Central memory CD8-positive, alpha-beta T cell (primary cell): ENCODE data around the gene ADAMTS18.
"Not testable (repeated sequence)": the region's sequence is repeated elsewhere in the genome, so short reads cannot be mapped to it uniquely, and the experiment has no call there.

Source experiments
- ATAC-seq: fragments of 150-1000 bp; cut with Tn5 transposase; replicated peaks from 2 replicates; pipeline ENCODE4 v1.10.0; 2022; ENCODE audit warnings: mild to moderate bottlenecking, moderate FRiP score, moderate number of reproducible peaks; ENCODE audit not compliant: poor library complexity, severe bottlenecking; ENCODE audit errors: extremely low read depth
- DNase-seq, 2 donors: peaks; one replicate each; pipeline ENCODE4 v3.0.0; 2021; ENCODE audit warnings: low spot score in 2 of 2
- H3K27ac Mint-ChIP-seq: one replicate; pipeline ENCODE4 v1.8.0; 2022; ENCODE audit warnings: low read depth, mild to moderate bottlenecking, moderate library complexity, mixed read lengths
- H3K27me3 Mint-ChIP-seq: one replicate; pipeline ENCODE4 v1.8.0; 2022; ENCODE audit warnings: mixed read lengths
- H3K36me3 Mint-ChIP-seq: one replicate; pipeline ENCODE4 v1.8.0; 2022; ENCODE audit warnings: mild to moderate bottlenecking, moderate library complexity, mixed read lengths; ENCODE audit not compliant: insufficient read depth
- H3K4me1 Mint-ChIP-seq: one replicate; pipeline ENCODE4 v1.8.0; 2022; ENCODE audit warnings: mixed read lengths
- H3K4me3 Mint-ChIP-seq: one replicate; pipeline ENCODE4 v1.8.0; 2022; ENCODE audit warnings: mild to moderate bottlenecking, moderate library complexity, mixed read lengths
- H3K9me3 Mint-ChIP-seq: one replicate; pipeline ENCODE4 v1.8.0; 2022; ENCODE audit warnings: mixed read lengths

The ADAMTS18 gene

GRCh38 chr16:77279316-77279715, 155.5 kb downstream of the ADAMTS18 start:
- H3K27me3 Mint-ChIP-seq, ATAC-seq, DNase-seq, H3K9me3 Mint-ChIP-seq, H3K36me3 Mint-ChIP-seq, H3K4me1 Mint-ChIP-seq, H3K4me3 Mint-ChIP-seq, H3K27ac Mint-ChIP-seq: not testable (repeated sequence)

- Mint-ChIP-seq H3K9me3 (no peaks in the 10 kb centered on the region), H3K4me1 (no peaks in the 10 kb centered on the region), H3K27me3 (no peaks in the 10 kb centered on the region), H3K4me3 (no peak overlapping the region), H3K27ac (no peak overlapping the region), H3K36me3 (no peaks in the 10 kb centered on the region)
- ATAC-seq (no peak), DNase-seq (no peak)
Observed at GRCh38 chr16:77277571-77277970, 157.3 kb downstream of the ADAMTS18 start.

DNA sequence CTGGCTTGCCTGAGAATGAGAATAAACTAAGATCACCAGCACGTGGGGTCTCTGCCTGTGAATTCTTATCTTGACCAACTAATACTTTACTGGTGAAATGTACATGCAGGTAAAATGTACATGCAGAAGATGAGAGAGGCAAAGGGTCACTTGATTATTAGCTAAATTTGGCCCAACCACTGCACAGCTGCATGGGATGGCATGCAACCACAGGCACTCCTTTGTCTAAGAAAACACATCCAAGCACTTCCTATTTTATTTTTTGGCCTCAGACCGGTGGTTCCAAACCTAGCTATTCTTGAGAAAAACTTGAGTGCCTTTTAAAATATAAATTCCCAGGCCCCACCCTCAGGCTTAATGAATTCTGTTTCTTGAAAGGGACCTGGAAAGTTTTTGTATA, 157.7 kb downstream of the ADAMTS18 start:
- no peaks in the 10 kb centered on the region for H3K9me3 Mint-ChIP-seq
- H3K27ac Mint-ChIP-seq = no peak overlapping the region
- DNase-seq = no peak
- H3K27me3 Mint-ChIP-seq = no peaks in the 10 kb centered on the region
- no peaks in the 10 kb centered on the region for H3K36me3 Mint-ChIP-seq
- H3K4me3 Mint-ChIP-seq = no peak overlapping the region
- ATAC-seq = no peak
- no peaks in the 10 kb centered on the region for H3K4me1 Mint-ChIP-seq

- no peak overlapping the region for H3K27ac Mint-ChIP-seq
- ATAC-seq = no peak
- no peak overlapping the region for H3K4me3 Mint-ChIP-seq
Observed at GRCh38 chr16:77276661-77277060, 158.2 kb downstream of the ADAMTS18 start.

GRCh38 chr16:77275303-77275702, 159.5 kb downstream of the ADAMTS18 start:
- not testable (repeated sequence) for H3K27me3 Mint-ChIP-seq, H3K4me1 Mint-ChIP-seq, ATAC-seq, H3K4me3 Mint-ChIP-seq, H3K27ac Mint-ChIP-seq, H3K9me3 Mint-ChIP-seq, H3K36me3 Mint-ChIP-seq, DNase-seq

More at GRCh38 chr16:77276661-77277060, 158.2 kb downstream of the ADAMTS18 start:
- Mint-ChIP-seq H3K36me3 (no peaks in the 10 kb centered on the region), H3K4me1 (no peaks in the 10 kb centered on the region), H3K27me3 (no peaks in the 10 kb centered on the region), H3K9me3 (no peaks in the 10 kb centered on the region)
- no peak for DNase-seq

GRCh38 chr16:77273815-77274214, 161.0 kb downstream of the ADAMTS18 start:
- no peaks in the 10 kb centered on the region for H3K9me3 Mint-ChIP-seq
- ATAC-seq = no peak
- H3K27ac Mint-ChIP-seq = no peak overlapping the region
- H3K27me3 Mint-ChIP-seq = no peaks in the 10 kb centered on the region
- H3K4me1 Mint-ChIP-seq = no peaks in the 10 kb centered on the region
- H3K36me3 Mint-ChIP-seq = no peaks in the 10 kb centered on the region
- H3K4me3 Mint-ChIP-seq = no peak overlapping the region
- no peak for DNase-seq

DNA sequence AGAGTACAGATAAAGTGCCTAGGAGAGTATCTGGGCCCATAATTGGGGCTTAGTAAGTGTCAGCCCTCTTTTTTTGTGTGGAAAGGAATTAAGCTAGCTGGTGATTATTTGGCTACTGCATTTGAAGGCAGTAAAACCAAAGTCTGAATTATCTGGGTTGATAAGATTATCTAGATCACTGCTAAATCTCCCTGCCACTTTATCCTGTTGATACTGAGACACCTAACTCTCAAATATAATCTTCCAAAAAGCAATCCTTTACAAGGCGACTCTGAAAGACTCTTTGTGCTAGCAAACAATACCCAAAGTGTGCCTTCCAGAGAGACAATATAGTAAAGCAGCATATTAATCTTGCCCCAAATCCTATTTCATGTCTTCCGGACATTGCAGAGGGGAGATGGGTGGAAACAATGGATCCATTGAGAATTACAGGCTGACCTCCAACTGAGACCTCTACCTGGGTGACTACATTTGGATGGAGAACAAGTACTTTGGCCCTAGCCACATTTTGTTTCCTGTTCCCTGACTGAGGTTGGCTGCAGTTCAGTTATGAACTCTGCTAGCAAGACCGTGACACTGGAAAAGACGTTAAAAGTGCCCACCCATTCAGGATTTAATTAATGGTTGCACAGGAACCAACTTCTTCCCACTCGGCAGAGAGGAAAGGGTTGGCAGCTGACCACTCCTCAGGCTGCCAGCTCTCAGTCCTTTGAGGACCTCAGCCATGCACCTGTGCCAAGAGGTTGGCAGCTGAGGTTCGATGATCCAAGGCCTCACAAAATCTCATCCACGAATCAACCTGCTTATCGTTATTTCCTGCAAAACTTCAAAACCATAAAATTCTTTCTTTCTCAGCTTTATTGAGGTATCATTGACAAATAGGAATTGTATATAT, 163.1 kb downstream of the ADAMTS18 start:
- Mint-ChIP-seq H3K27me3 (peaks cover 20% of the 10 kb centered on the region), H3K9me3 (no peaks in the 10 kb centered on the region), H3K27ac (no peak overlapping the region), H3K4me1 (no peaks in the 10 kb centered on the region), H3K4me3 (no peak overlapping the region), H3K36me3 (no peaks in the 10 kb centered on the region)
- DNase-seq (no peak), ATAC-seq (no peak)

DNA sequence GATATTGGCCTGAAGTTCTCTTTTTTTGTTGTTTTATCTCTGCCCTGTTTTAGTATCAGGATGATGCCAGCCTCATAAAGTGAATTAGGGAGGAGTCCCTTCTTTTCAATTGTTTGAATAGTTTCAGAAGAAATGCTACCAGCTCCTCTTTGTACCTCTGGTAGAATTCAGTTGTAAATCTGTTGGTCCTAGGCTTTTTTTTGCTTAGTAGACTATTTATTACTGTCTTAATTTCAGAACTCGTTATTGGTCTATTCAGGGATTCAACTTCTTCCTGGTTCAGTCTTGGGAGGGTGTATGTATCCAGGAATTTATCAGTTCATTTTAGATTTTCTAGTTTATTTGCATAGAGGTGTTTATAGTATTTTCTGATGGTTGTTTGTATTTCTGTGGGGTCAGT, 168.6 kb downstream of the ADAMTS18 start:
- H3K4me3 Mint-ChIP-seq, ATAC-seq, DNase-seq, H3K4me1 Mint-ChIP-seq, H3K36me3 Mint-ChIP-seq, H3K9me3 Mint-ChIP-seq, H3K27ac Mint-ChIP-seq: not testable (repeated sequence)
- H3K27me3 Mint-ChIP-seq = peaks cover 50% of the 10 kb centered on the region

DNA sequence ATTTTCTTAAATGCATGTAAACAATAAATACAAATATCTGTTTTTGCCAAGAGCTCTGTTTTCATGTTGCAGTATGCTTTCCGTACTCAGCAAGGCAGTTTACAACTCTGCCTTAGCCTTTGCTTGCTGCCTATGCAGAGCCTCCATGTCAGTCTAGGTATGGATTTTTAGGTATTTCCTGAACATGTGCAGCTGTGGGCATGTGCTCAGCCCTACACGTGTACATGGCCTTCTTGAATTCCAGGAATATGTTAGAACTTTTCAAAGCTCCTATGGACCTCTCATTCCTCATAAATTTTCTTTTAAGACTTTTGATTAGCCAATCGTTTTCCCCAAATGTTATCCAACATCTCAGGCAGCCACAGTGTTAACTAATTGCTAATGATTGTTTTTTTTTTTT, 171.9 kb downstream of the ADAMTS18 start:
- H3K27me3 Mint-ChIP-seq = peaks cover 53% of the 10 kb centered on the region
- ATAC-seq (no peak), DNase-seq (no peak)
- no peak overlapping the region for H3K4me3 Mint-ChIP-seq
- H3K27ac Mint-ChIP-seq = no peak overlapping the region
- peaks cover 1% of the 10 kb centered on the region for H3K36me3 Mint-ChIP-seq
- H3K9me3 Mint-ChIP-seq = no peaks in the 10 kb centered on the region
- H3K4me1 Mint-ChIP-seq = no peaks in the 10 kb centered on the region

GRCh38 chr16:77250400-77250799, 184.4 kb downstream of the ADAMTS18 start:
- no peaks in the 10 kb centered on the region for H3K9me3 Mint-ChIP-seq
- H3K4me1 Mint-ChIP-seq = no peaks in the 10 kb centered on the region
- no peaks in the 10 kb centered on the region for H3K36me3 Mint-ChIP-seq
- DNase-seq (no peak), ATAC-seq (no peak)
- H3K4me3 Mint-ChIP-seq = no peak overlapping the region
- no peak overlapping the region for H3K27ac Mint-ChIP-seq
- peaks cover 32% of the 10 kb centered on the region for H3K27me3 Mint-ChIP-seq

GRCh38 chr16:77246150-77246549, 188.7 kb downstream of the ADAMTS18 start:
- Mint-ChIP-seq H3K36me3 (no peaks in the 10 kb centered on the region), H3K9me3 (no peaks in the 10 kb centered on the region), H3K27ac (no peak overlapping the region), H3K4me1 (no peaks in the 10 kb centered on the region), H3K4me3 (no peak overlapping the region), H3K27me3 (peaks cover 9% of the 10 kb centered on the region)
- ATAC-seq (no peak), DNase-seq (no peak)

DNA sequence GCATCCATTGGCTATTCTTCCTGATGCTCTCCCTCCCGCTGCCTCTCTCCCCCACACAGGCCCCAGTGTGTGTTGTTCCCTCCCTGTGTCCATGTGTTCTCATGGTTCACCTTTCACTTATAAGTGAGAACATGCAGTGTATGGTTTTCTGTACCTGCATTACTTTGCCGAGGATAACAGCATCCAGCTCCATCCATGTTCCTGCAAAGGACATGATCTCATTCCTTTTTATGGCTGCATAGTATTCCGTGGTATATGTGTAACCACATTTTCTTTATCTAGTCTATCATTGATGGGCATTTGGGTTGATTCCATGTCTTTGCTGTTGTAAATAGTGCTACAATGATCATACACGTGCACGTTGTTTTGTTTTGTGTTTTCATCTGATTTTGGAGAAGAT, 192.4 kb downstream of the ADAMTS18 start:
- ATAC-seq, H3K27ac Mint-ChIP-seq, H3K27me3 Mint-ChIP-seq, H3K36me3 Mint-ChIP-seq, H3K4me3 Mint-ChIP-seq, H3K9me3 Mint-ChIP-seq, DNase-seq, H3K4me1 Mint-ChIP-seq: not testable (repeated sequence)

DNA sequence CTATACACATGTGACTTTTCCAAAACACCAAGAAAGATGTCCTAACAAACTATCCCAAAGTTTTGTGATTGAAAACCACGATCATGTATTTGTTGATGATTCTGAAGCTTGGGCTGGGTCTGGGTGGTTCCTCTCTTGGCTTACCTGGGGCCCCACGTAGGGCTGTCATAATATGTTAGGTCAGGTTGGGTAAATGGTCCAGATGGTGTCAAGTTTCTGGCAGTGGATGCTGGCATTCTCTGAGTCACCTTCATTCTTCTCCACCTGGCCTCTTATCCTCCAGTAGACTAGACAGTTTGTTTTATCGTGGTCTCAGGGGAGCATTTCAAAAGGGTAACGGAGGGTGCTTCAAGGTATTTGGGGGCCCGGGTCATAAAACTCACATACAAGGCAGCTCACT, 196.2 kb downstream of the ADAMTS18 start:
- H3K27me3 Mint-ChIP-seq = peaks cover 16% of the 10 kb centered on the region
- H3K9me3 Mint-ChIP-seq = no peaks in the 10 kb centered on the region
- H3K4me3 Mint-ChIP-seq = no peak overlapping the region
- ATAC-seq (no peak), DNase-seq (no peak)
- peaks cover 1% of the 10 kb centered on the region for H3K36me3 Mint-ChIP-seq
- H3K27ac Mint-ChIP-seq = no peak overlapping the region
- H3K4me1 Mint-ChIP-seq = peaks cover 5% of the 10 kb centered on the region
